MCF 10A (cell line): Measurements from ENCODE around the gene VILL. TPM values are rescaled to one million over a fixed set of nuclear protein-coding genes. Genes with fewer than 3 reads are reported as not detected.
A peak's percentile ranks its signal among the peaks of the same experiment; 100 is the strongest.

ENCODE experiments used
- BruUV-seq: library from RNA; stranded (reverse); fragments of 400-500 nt; replicated peaks from 2 replicates; lab custom pipeline; 2021; lab: Mats Ljungman, UMichigan
- CTCF ChIA-PET: fragments of 300-600 bp; sonication (Branson Sonifier 250); formaldehyde crosslinking; extraction: SDS; loops from one replicate; lab custom pipeline; 2021; ENCODE audit warnings: antibody characterized with exemption, inconsistent platforms; lab: Yijun Ruan, JAX
- POLR2A ChIA-PET: fragments of 300-600, 350-650 bp; sonication (Branson Sonifier 250); formaldehyde crosslinking; extraction: SDS; loops from one replicate; lab custom pipeline; 2020; ENCODE audit warnings: antibody characterized with exemption, inconsistent platforms; lab: Yijun Ruan, JAX
- DNase-seq: peaks from one replicate; pipeline ENCODE4 v3.0.0-alpha.2; 2018; ENCODE audit not compliant: unreplicated experiment
- H3K27ac Mint-ChIP-seq: one replicate; pipeline ENCODE4 v1.8.0; 2022; ENCODE audit warnings: mild to moderate bottlenecking, low read depth, mixed read lengths; ENCODE audit not compliant: unreplicated experiment
- H3K27me3 Mint-ChIP-seq: one replicate; pipeline ENCODE4 v1.8.0; 2022; ENCODE audit warnings: mixed read lengths; ENCODE audit not compliant: insufficient read depth, unreplicated experiment
- H3K36me3 Mint-ChIP-seq: one replicate; pipeline ENCODE4 v1.8.0; 2022; ENCODE audit warnings: mild to moderate bottlenecking, moderate library complexity, mixed read lengths; ENCODE audit not compliant: insufficient read depth, unreplicated experiment
- H3K4me1 Mint-ChIP-seq: one replicate; pipeline ENCODE4 v1.8.0; 2022; ENCODE audit warnings: mixed read lengths; ENCODE audit not compliant: insufficient read depth, unreplicated experiment
- H3K4me3 Mint-ChIP-seq: one replicate; pipeline ENCODE4 v1.8.0; 2022; ENCODE audit warnings: mild to moderate bottlenecking, moderate library complexity, mixed read lengths; ENCODE audit not compliant: unreplicated experiment
- H3K9me3 Mint-ChIP-seq: one replicate; pipeline ENCODE4 v1.8.0; 2022; ENCODE audit warnings: mixed read lengths; ENCODE audit not compliant: unreplicated experiment
- CTCF ChIP-seq: fragments of 200-600 bp; IDR thresholded peaks from one replicate; pipeline ENCODE4 v1.8.0; 2022; ENCODE audit warnings: antibody characterized with exemption, mild to moderate bottlenecking; ENCODE audit not compliant: unreplicated experiment
- intact Hi-C: fragments of 100-400 bp; cut with micrococcal nuclease; formaldehyde crosslinking; loops from 2 replicates; pipeline ENCODE4 v1.14.1; 2022
- total RNA-seq: library from RNA; stranded (reverse); gene quantifications from 2 replicates; pipeline ENCODE4 v1.2.3, GENCODE V29; 2022

The VILL gene
- total RNA-seq, 1 experiment from 2014 or later = not detected

GRCh38 chr3:37993460-37993819, 2.9 kb downstream of the VILL start:
- ChIA-PET POLR2A (no interaction called here), CTCF (interaction anchor here (0.7 kb wide), 1 partner anchor 10 kb away, joined by 3 read pairs; no protein-coding TSS in a partner anchor)
- intact Hi-C loops = no loop called here
- Mint-ChIP-seq H3K27ac (no peak overlapping the region), H3K9me3 (no peaks in the 10 kb centered on the region), H3K36me3 (no peaks in the 10 kb centered on the region), H3K4me3 (no peak overlapping the region), H3K27me3 (no peaks in the 10 kb centered on the region), H3K4me1 (peaks cover 19% of the 10 kb centered on the region)
- DNase-seq = no peak
- TF ChIP-seq CTCF = no peak
- no TSS peak for BruUV-seq

- BruUV-seq = no TSS peak
These were observed 3.4 kb downstream of the VILL start for GRCh38 chr3:37993820-37994638.

GRCh38 chr3:37994639-37994972, 4.0 kb downstream of the VILL start:
- Mint-ChIP-seq H3K27me3 (no peaks in the 10 kb centered on the region), H3K4me3 (no peak overlapping the region), H3K36me3 (no peaks in the 10 kb centered on the region), H3K4me1 (peaks cover 27% of the 10 kb centered on the region), H3K9me3 (no peaks in the 10 kb centered on the region), H3K27ac (no peak overlapping the region)
- no peak for DNase-seq
- intact Hi-C loops = no loop called here
- BruUV-seq = no TSS peak
- ChIA-PET CTCF (no interaction called here), POLR2A (no interaction called here)
- no peak for TF ChIP-seq CTCF

More at GRCh38 chr3:37993820-37994638, 3.4 kb downstream of the VILL start:
- no peak overlapping the region for H3K4me3 Mint-ChIP-seq
- no peaks in the 10 kb centered on the region for H3K27me3 Mint-ChIP-seq
- no peaks in the 10 kb centered on the region for H3K36me3 Mint-ChIP-seq
- TF ChIP-seq CTCF = no peak
- no peaks in the 10 kb centered on the region for H3K9me3 Mint-ChIP-seq
- ChIA-PET POLR2A (no interaction called here), CTCF (no interaction called here)
- no peak overlapping the region for H3K27ac Mint-ChIP-seq
- intact Hi-C loops = no loop called here
- H3K4me1 Mint-ChIP-seq = peaks cover 22% of the 10 kb centered on the region
- no peak for DNase-seq

GRCh38 chr3:37995652-37996641, 5.4 kb downstream of the VILL start:
- TF ChIP-seq CTCF = no peak
- H3K27me3 Mint-ChIP-seq = no peaks in the 10 kb centered on the region
- H3K27ac Mint-ChIP-seq = peak overlapping the region; percentile 22
- ChIA-PET CTCF (interaction anchor here (0.6 to 3.0 kb wide), 18 partner anchors 8 to 333 kb away, joined by 3 to 45 read pairs (median 6); no protein-coding TSS in a partner anchor), POLR2A (interaction anchor here (0.6 to 1.7 kb wide), 5 partner anchors 10 to 291 kb away, joined by 3 to 5 read pairs (median 4); partner anchors contain the start of gene ACAA1)
- no peak for DNase-seq
- intact Hi-C loops = loop anchor here (2.0 kb wide), 1 partner anchor 21 kb away; no protein-coding TSS in a partner anchor
- BruUV-seq = no TSS peak
- H3K4me3 Mint-ChIP-seq = no peak overlapping the region
- H3K4me1 Mint-ChIP-seq = peaks cover 29% of the 10 kb centered on the region
- H3K36me3 Mint-ChIP-seq = no peaks in the 10 kb centered on the region
- H3K9me3 Mint-ChIP-seq = no peaks in the 10 kb centered on the region
